ENCODE data around the gene SDCCAG8. TPM values are rescaled to one million over a fixed set of nuclear protein-coding genes. Genes with fewer than 3 reads are reported as not detected.

SDCCAG8 gene
- total RNA-seq, 2 donors from 2014 or later, result 49.0 to 56.4 TPM

- Histone ChIP-seq H3K27ac (no peak overlapping the region), H3K4me1 (no peaks in the 10 kb centered on the region), H3K4me3 (no peak overlapping the region), H3K9me3 (no peaks in the 10 kb centered on the region), H3K36me3 (replicated peaks in 1 of 2; ENCODE audit: insufficient read depth in 1 of 2, low read depth in 2 of 2) (no peaks in the 10 kb centered on the region), H3K27me3 (no peaks in the 10 kb centered on the region)
- DNase-seq (no peak), ATAC-seq (no peak)
- no peak for TF ChIP-seq POLR2A (IDR thresholded peaks at IDR 0.05)
- no peak for TF ChIP-seq CTCF (IDR thresholded peaks at IDR 0.05)
- intact Hi-C loops (cut with DNase I), result no loop called here
- 76 to 81% methylated on average over 8 of the region's 8 CpGs for WGBS, 2 donors
Measured at GRCh38 chr1:243507672-243508302, 251.9 kb downstream of the SDCCAG8 start.

DNA sequence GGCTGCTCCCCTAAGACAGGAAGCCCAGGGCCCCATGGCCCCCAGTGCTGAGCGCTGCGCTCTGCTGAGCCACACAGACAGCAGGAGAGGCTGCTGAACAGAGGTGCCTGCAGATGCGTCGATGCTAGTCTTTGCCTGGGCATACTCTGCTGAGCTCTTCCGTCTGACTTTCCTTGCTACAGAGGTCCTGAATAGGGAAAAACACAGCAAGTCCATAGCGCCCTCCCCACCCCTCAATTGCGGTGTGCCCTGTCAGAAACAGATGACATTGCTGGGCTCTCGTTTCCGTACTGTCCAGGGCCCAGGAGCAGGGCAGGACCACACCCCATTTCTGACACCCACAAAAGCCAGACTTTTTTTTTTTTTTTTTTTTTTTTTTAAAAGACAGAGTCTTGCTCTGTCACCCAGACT is 252.5 kb downstream of the SDCCAG8 start:
- H3K4me1 ChIP-seq, result no peaks in the 10 kb centered on the region
- WGBS, 2 donors, result 82 to 86% methylated on average over 6 to 9 of the region's 9 CpGs
- intact Hi-C loops (cut with DNase I), result no loop called here

DNA sequence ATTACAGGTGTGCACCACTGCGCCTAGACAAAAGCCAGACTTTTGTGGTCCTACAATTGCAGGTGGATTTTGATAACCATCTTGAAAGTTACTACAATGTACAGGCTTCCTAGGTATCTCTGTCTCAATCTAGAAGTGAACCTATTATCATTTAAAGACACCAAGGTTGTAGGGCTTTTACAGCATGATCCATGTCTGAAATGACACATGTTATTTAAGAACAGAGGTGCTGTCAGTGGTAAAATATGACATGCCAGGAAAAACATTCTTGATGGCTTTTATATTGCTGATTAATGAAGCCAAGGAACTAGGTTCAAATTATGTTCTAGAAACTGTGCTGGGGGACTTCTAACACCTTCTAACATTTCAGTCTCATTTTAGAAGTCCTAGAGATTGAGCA is 253.1 kb downstream of the SDCCAG8 start:
- TF ChIP-seq CTCF (IDR thresholded peaks at IDR 0.05), result no peak
- TF ChIP-seq POLR2A (IDR thresholded peaks at IDR 0.05), result no peak
- H3K27me3 ChIP-seq, result no peaks in the 10 kb centered on the region
- no peak overlapping the region for H3K4me3 ChIP-seq
- no peaks in the 10 kb centered on the region for H3K4me1 ChIP-seq
- DNase-seq (no peak), ATAC-seq (no peak)
- H3K36me3 ChIP-seq (replicated peaks in 1 of 2; ENCODE audit: insufficient read depth in 1 of 2, low read depth in 2 of 2), result no peaks in the 10 kb centered on the region
- intact Hi-C loops (cut with DNase I), result no loop called here
- no peak overlapping the region for H3K27ac ChIP-seq
- no peaks in the 10 kb centered on the region for H3K9me3 ChIP-seq
- 94 to 100% methylated on average over 1 of the region's 1 CpG for WGBS, 2 donors

More for the DNA sequence above, 252.5 kb downstream of the SDCCAG8 start:
- Histone ChIP-seq H3K9me3 (no peaks in the 10 kb centered on the region), H3K4me3 (no peak overlapping the region), H3K27me3 (no peaks in the 10 kb centered on the region), H3K36me3 (replicated peaks in 1 of 2; ENCODE audit: insufficient read depth in 1 of 2, low read depth in 2 of 2) (no peaks in the 10 kb centered on the region), H3K27ac (no peak overlapping the region)
- TF ChIP-seq POLR2A (IDR thresholded peaks at IDR 0.05), result no peak
- DNase-seq, result no peak
- no peak for ATAC-seq

GRCh38 chr1:243510928-243511327 is 255.1 kb downstream of the SDCCAG8 start:
- H3K27ac ChIP-seq, result no peak overlapping the region
- WGBS, 2 donors, result 84 to 95% methylated on average over 3 of the region's 3 CpGs
- ATAC-seq (no peak), DNase-seq (no peak)
- no peaks in the 10 kb centered on the region for H3K4me1 ChIP-seq
- H3K27me3 ChIP-seq, result no peaks in the 10 kb centered on the region
- intact Hi-C loops (cut with DNase I), result no loop called here
- H3K9me3 ChIP-seq, result no peaks in the 10 kb centered on the region
- H3K36me3 ChIP-seq (replicated peaks in 1 of 2; ENCODE audit: insufficient read depth in 1 of 2, low read depth in 2 of 2), result no peaks in the 10 kb centered on the region
- H3K4me3 ChIP-seq, result no peak overlapping the region
- TF ChIP-seq POLR2A (IDR thresholded peaks at IDR 0.05), result no peak
- no peak for TF ChIP-seq CTCF (IDR thresholded peaks at IDR 0.05)

DNA sequence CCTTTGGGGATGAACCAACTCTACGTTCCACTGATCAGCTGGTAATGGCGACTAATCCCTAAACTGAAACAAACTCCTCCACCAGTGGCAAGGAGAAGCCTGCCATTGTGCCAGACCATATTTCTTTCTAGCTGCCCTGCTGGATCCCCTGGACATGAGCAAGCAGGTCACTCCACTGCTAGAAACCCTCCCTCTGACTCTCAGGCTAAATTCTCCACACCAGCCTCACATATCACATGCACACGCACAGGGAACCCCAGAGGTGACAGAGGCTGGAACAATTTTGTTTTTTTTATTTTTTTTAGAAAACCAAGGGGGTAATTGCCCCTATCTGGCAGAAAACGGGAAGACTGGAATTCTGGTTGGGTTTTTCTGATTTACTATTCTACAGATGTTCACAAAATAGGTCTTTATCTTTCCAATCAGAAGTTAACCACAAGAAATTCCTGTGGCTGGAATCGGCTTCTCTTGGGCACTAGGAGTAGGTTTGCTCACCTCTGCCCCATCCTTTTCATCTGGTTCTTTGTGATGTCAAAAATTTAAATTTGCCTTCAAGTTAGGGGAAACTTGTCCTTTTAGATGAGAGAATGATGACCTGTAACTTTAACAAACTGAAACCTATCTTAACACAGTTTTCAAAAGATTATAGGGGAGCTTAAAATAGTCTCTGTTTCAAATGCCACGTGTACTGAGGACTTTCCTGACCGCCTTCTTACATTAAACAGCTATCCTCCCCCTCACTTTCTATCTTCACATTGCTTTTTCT is 258.1 kb downstream of the SDCCAG8 start:
- Histone ChIP-seq H3K4me3 (no peak overlapping the region), H3K4me1 (no peaks in the 10 kb centered on the region), H3K9me3 (no peaks in the 10 kb centered on the region), H3K27ac (no peak overlapping the region), H3K27me3 (no peaks in the 10 kb centered on the region), H3K36me3 (replicated peaks in 1 of 2; ENCODE audit: insufficient read depth in 1 of 2, low read depth in 2 of 2) (no peaks in the 10 kb centered on the region)
- no peak for TF ChIP-seq POLR2A (IDR thresholded peaks at IDR 0.05)
- no peak for TF ChIP-seq CTCF (IDR thresholded peaks at IDR 0.05)
- intact Hi-C loops (cut with DNase I), result no loop called here
- DNase-seq, result no peak
- ATAC-seq, result no peak
- WGBS, 2 donors, result 73 to 77% methylated on average over 7 of the region's 7 CpGs

All from body of pancreas (tissue), 4 donors.